K562 treated with DMSO at 1 percent for 48 hours (cell line): ENCODE data around the gene ZNF784. TPM values are rescaled to one million over a fixed set of nuclear protein-coding genes. Genes with fewer than 3 reads are reported as not detected.

Experiments used
- total RNA-seq: library from RNA; unstranded; fragments of 300-600 nt; gene quantifications from 2 replicates; pipeline ENCODE4 v1.2.3, GENCODE V29; 2022; ENCODE audit warnings: low replicate concordance; ENCODE audit errors: extremely low read depth

The ZNF784 gene
- not detected in 2 replicates for total RNA-seq

GRCh38 chr19:55624109-55625003, at the start of gene ZNF784:
ZNF784 (minus strand) TSS chr19:55624566; CDS start chr19:55624561, 5 bp downstream.

GRCh38 chr19:55654868-55655647, 30.7 kb upstream of the ZNF784 start, which contains the start of gene U2AF2:
U2AF2 (plus strand) TSS chr19:55655035; CDS start chr19:55655105, 70 bp downstream.

GRCh38 chr19:55647732-55648584, 23.6 kb upstream of the ZNF784 start, which contains the start of gene CCDC106:
CCDC106 (plus strand) TSS chr19:55648212; CDS start chr19:55649047, 835 bp downstream.

GRCh38 chr19:55643003-55643886, 18.9 kb upstream of the ZNF784 start, which contains the start of gene ZNF581:
ZNF581 (plus strand) TSS chr19:55643649; CDS start chr19:55644572, 923 bp downstream.

GRCh38 chr19:55640577-55641425, 16.4 kb upstream of the ZNF784 start, which contains the start of gene ZNF580:
ZNF580 (plus strand) TSS chr19:55641002; CDS start chr19:55642509, 1,507 bp downstream.

GRCh38 chr19:55605637-55606470, 18.5 kb downstream of the ZNF784 start, which contains the start of gene ZNF865:
ZNF865 (plus strand) TSS chr19:55605647; CDS start chr19:55613619, 7,972 bp downstream.

GRCh38 chr19:55599842-55600661, 24.3 kb downstream of the ZNF784 start, which contains the start of gene ZNF524:
ZNF524 (plus strand) TSS chr19:55600288; CDS start chr19:55602113, 1,825 bp downstream.

GRCh38 chr19:55599468-55599841, 24.9 kb downstream of the ZNF784 start, which contains the start of gene FIZ1:
FIZ1 (minus strand) TSS chr19:55599517; CDS start chr19:55597865, 1,652 bp downstream.

GRCh38 chr19:55580628-55581144, 43.7 kb downstream of the ZNF784 start, which contains the start of gene ZNF579:
ZNF579 (minus strand) TSS chr19:55580848; CDS start chr19:55579639, 1,209 bp downstream.

Other genes with a start within 250 kb of the ZNF784 start
- not detected in 2 replicates for gene TMEM190, start 247.7 kb downstream of the ZNF784 start, total RNA-seq
- not detected in 2 replicates for gene TMEM238, start 240.3 kb downstream of the ZNF784 start, total RNA-seq
- gene RPL28, start 238.6 kb downstream of the ZNF784 start, total RNA-seq: 4,209 and 5,908 TPM in 2 replicates
- gene UBE2S, start 216.8 kb downstream of the ZNF784 start, total RNA-seq: 2,967 TPM in 1 of 2 replicates, not detected in the other
- gene SHISA7, start 181.3 kb downstream of the ZNF784 start, total RNA-seq: not detected in 2 replicates
- gene ISOC2, start 162.9 kb downstream of the ZNF784 start, total RNA-seq: not detected in 2 replicates
- not detected in 2 replicates for gene C19orf85, start 159.8 kb downstream of the ZNF784 start, total RNA-seq
- gene ZNF628, start 147.9 kb downstream of the ZNF784 start, total RNA-seq: not detected in 2 replicates
- gene NAT14, start 139.4 kb downstream of the ZNF784 start, total RNA-seq: not detected in 2 replicates
- gene SSC5D, start 136.1 kb downstream of the ZNF784 start, total RNA-seq: not detected in 2 replicates
- gene SBK2, start 87.4 kb downstream of the ZNF784 start, total RNA-seq: not detected in 2 replicates
- not detected in 2 replicates for gene SBK3, start 79.0 kb downstream of the ZNF784 start, total RNA-seq
- gene ZNF579, start 43.7 kb downstream of the ZNF784 start, total RNA-seq: not detected in 2 replicates
- gene FIZ1, start 25.0 kb downstream of the ZNF784 start, total RNA-seq: not detected in 2 replicates
- gene ZNF524, start 24.3 kb downstream of the ZNF784 start, total RNA-seq: not detected in 2 replicates
- not detected in 2 replicates for gene ZNF865, start 18.9 kb downstream of the ZNF784 start, total RNA-seq
- not detected in 2 replicates for gene ZNF580, start 16.4 kb upstream of the ZNF784 start, total RNA-seq
- gene ZNF581, start 19.1 kb upstream of the ZNF784 start, total RNA-seq: not detected in 2 replicates
- gene CCDC106, start 23.6 kb upstream of the ZNF784 start, total RNA-seq: not detected in 2 replicates
- gene U2AF2, start 30.5 kb upstream of the ZNF784 start, total RNA-seq: not detected in 2 replicates
- gene EPN1, start 50.7 kb upstream of the ZNF784 start, total RNA-seq: not detected in 2 replicates
- gene NLRP9, start 113.8 kb upstream of the ZNF784 start, total RNA-seq: not detected in 2 replicates
- gene RFPL4A, start 134.5 kb upstream of the ZNF784 start, total RNA-seq: not detected in 2 replicates
- not detected in 2 replicates for gene RFPL4AL1, start 144.6 kb upstream of the ZNF784 start, total RNA-seq
- gene NLRP11, start 207.4 kb upstream of the ZNF784 start, total RNA-seq: not detected in 2 replicates
- not detected in 2 replicates for gene NLRP4, start 212.0 kb upstream of the ZNF784 start, total RNA-seq